Adrenal gland (tissue), 12 donors: ENCODE data around the gene RGS1. TPM values are rescaled to one million over a fixed set of nuclear protein-coding genes. Genes with fewer than 3 reads are reported as not detected.
A peak's percentile ranks its signal among the peaks of the same experiment; 100 is the strongest.

Source experiments
- DNase-seq, 7 donors: peaks; one replicate each; pipeline ENCODE4 v3.0.0-alpha.2; 2019 to 2020
- H3K27ac ChIP-seq, 5 donors: fragments of 200-600 bp; sonication (generic) in 4 of 5; 1 replicate in 3 of 5; 2 replicates in 2 of 5; pipeline versions ENCODE4 v1.5.1 to v1.8.0; 2016 to 2020; ENCODE audit warnings: mild to moderate bottlenecking in 1 of 5
- H3K27me3 ChIP-seq: fragments of 200-600 bp; 2 replicates; pipeline ENCODE4 v1.8.0; 2021
- H3K36me3 ChIP-seq, 2 donors: fragments of 200-600 bp; replicated peaks in 1 of 2; 1 replicate in 1 of 2; 2 replicates in 1 of 2; pipeline versions ENCODE4 v1.5.1 to v1.8.0; 2018 to 2022
- H3K4me1 ChIP-seq, 2 donors: fragments of 200-600 bp; replicated peaks in 1 of 2; 1 replicate in 1 of 2; 2 replicates in 1 of 2; pipeline versions ENCODE4 v1.5.1 to v1.8.0; 2018 to 2021
- H3K4me3 ChIP-seq, 4 donors: fragments of 200-600 bp; sonication (generic) in 3 of 4; one replicate each; pipeline ENCODE4 v1.5.1; 2016 to 2018
- H3K9me3 ChIP-seq, 3 donors: fragments of 200-600 bp; sonication (generic) in 1 of 3; replicated peaks in 1 of 3; 1 replicate in 2 of 3; 2 replicates in 1 of 3; pipeline versions ENCODE4 v1.5.1 to v1.8.0; 2016 to 2021
- POLR2A ChIP-seq, 2 donors: fragments of 450-650 bp; IDR thresholded peaks; one replicate each; pipeline ENCODE4 v1.6.1; 2017; ENCODE audit warnings: antibody characterized with exemption in 2 of 2, mild to moderate bottlenecking in 2 of 2, moderate library complexity in 1 of 2
- WGBS, 4 donors: extraction: QIAGEN DNeasy Blood & Tissue Kit in 2 of 4; methylation state at CpG; one replicate each; pipeline versions ENCODE4 v1.1.5 to v1.1.7; 2013 to 2017; 5-methylcytosine and 5-hydroxymethylcytosine counted together
- intact Hi-C, 2 donors: fragments of 100-400 bp; cut with DNase I; formaldehyde crosslinking; loops; one replicate each; pipeline versions ENCODE4 v1.14.1 to v1.15.0; 2022 to 2023
- polyA plus RNA-seq, 3 donors: library from polyadenylated mRNA; stranded (reverse); fragments of 200-250 nt in 2 of 3; fragments of 350-450 nt in 1 of 3; fragmentation: Illumina TruSeq in 1 of 3; extraction: RNeasy Lipid Tissue Mini Kit (QIAGEN cat#74804) in 1 of 3; gene quantifications; one replicate each; pipeline ENCODE4 v1.2.3, GENCODE V29; 2013 to 2014
- total RNA-seq, 9 donors: library from RNA; depleted of rRNA in 4 of 9; stranded (reverse); fragments of >200 nt in 4 of 9; fragments of 120-200 nt in 1 of 9; fragmentation: NEBNext Ultra II Directional in 1 of 9; extraction: Animal tissue kit (Norgen Biotek cat#: 25700) in 1 of 9; gene quantifications; one replicate each; pipeline versions ENCODE4 v1.1.0 to v1.2.4, GENCODE V29; 2013 to 2023
- TF ChIP-seq, protein P1 (sequence below), 6 experiments: fragments of 450-650 bp in 4 of 6; fragments of 200-600 bp in 2 of 6; sonication (generic) in 1 of 6; IDR thresholded peaks; 1 replicate in 5 of 6; 2 replicates in 1 of 6; pipeline versions ENCODE4 v1.5.1 to v1.8.0; 2016 to 2021; ENCODE audit warnings: antibody characterized with exemption in 6 of 6, mild to moderate bottlenecking in 2 of 6, moderate library complexity in 1 of 6
- donor health status: healthy with polysubstance abuse.
- donor health status: Bipolar disorder and iron deficiency.
- donor health status: DM: yes; HTN: yes; CAD: no.
- donor health status: DM: no; HTN: no; CAD: no.
- donor health status: DM: no; HTN: no; CAD: no.
- donor health status: DM: yes; HTN: yes; CAD: no.

The RGS1 gene
- total and polyA plus RNA-seq, 12 donors, result 2.4 to 124 (median 9.4) TPM

DNA sequence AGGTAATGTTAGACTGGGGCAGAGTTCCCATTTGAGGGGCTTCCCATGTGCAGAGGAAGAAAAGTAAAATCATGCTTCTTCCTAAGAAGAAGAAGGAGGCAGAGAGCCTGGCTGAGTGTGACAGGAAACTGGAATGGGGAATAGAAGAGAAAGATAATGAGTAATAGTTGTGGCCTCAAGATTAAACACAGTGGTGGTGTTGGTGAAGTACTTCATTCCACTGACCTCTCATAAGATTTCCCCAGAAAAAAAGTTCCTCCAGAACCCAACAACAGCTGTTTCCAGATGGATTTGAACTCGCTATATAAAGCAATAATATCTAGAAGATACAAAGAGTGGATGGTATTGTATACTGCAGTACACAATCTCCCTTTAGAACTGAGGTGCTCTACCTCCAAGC, 13.0 kb downstream of the RGS1 start:
- 64 to 86% (median 79%) methylated on average over 1 of the region's 1 CpG for WGBS, 4 donors
- H3K4me3 ChIP-seq, result no peak overlapping the region
- H3K27ac ChIP-seq, result no peak overlapping the region
- H3K9me3 ChIP-seq, result no peaks in the 10 kb centered on the region
- H3K4me1 ChIP-seq, result no peaks in the 10 kb centered on the region
- no peak for TF ChIP-seq POLR2A (IDR thresholded peaks at IDR 0.05)
- TF ChIP-seq, protein P1, sequence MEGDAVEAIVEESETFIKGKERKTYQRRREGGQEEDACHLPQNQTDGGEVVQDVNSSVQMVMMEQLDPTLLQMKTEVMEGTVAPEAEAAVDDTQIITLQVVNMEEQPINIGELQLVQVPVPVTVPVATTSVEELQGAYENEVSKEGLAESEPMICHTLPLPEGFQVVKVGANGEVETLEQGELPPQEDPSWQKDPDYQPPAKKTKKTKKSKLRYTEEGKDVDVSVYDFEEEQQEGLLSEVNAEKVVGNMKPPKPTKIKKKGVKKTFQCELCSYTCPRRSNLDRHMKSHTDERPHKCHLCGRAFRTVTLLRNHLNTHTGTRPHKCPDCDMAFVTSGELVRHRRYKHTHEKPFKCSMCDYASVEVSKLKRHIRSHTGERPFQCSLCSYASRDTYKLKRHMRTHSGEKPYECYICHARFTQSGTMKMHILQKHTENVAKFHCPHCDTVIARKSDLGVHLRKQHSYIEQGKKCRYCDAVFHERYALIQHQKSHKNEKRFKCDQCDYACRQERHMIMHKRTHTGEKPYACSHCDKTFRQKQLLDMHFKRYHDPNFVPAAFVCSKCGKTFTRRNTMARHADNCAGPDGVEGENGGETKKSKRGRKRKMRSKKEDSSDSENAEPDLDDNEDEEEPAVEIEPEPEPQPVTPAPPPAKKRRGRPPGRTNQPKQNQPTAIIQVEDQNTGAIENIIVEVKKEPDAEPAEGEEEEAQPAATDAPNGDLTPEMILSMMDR (IDR thresholded peaks at IDR 0.05), result no peak
- DNase-seq, result no peak
- H3K36me3 ChIP-seq, result no peaks in the 10 kb centered on the region
- intact Hi-C loops, result no loop called here
- no peaks in the 10 kb centered on the region for H3K27me3 ChIP-seq

DNA sequence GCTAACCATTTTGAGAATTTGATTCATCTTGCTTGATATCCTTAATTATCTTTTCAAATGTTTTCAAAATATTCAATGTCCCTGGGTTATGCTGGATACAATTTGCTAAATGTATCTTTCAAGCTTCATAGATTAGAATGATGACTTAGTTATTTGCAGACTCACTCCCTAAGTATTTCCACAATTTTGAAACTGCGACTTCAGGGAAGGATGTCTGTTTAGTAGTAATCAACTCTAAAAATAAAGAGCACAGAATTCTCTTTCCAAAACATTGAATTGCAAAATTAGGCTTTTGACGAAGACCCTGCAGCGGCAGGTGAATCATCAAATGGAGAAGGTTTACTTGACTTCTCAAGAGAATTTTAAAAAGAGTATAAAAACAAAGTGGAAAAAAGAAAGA, 14.2 kb downstream of the RGS1 start:
- H3K4me1 ChIP-seq, result no peaks in the 10 kb centered on the region
- 78 to 87% (median 82%) methylated on average over 3 of the region's 3 CpGs for WGBS, 4 donors

GRCh38 chr1:192592517-192592916, 16.9 kb downstream of the RGS1 start:
- no peak for DNase-seq
- no peak overlapping the region for H3K27ac ChIP-seq
- 72 to 85% (median 83%) methylated on average over 4 of the region's 4 CpGs for WGBS, 4 donors
- no peak overlapping the region for H3K4me3 ChIP-seq
- no peaks in the 10 kb centered on the region for H3K36me3 ChIP-seq
- no peaks in the 10 kb centered on the region for H3K4me1 ChIP-seq
- H3K9me3 ChIP-seq, result no peaks in the 10 kb centered on the region
- H3K27me3 ChIP-seq, result no peaks in the 10 kb centered on the region
- no peak for TF ChIP-seq POLR2A (IDR thresholded peaks at IDR 0.05)
- TF ChIP-seq, protein P1 (IDR thresholded peaks at IDR 0.05), result no peak
- intact Hi-C loops, result no loop called here

More for the DNA sequence above, 14.2 kb downstream of the RGS1 start:
- H3K4me3 ChIP-seq, result no peak overlapping the region
- no peaks in the 10 kb centered on the region for H3K36me3 ChIP-seq
- no peaks in the 10 kb centered on the region for H3K27me3 ChIP-seq
- no peak for DNase-seq
- intact Hi-C loops, result no loop called here
- no peaks in the 10 kb centered on the region for H3K9me3 ChIP-seq
- H3K27ac ChIP-seq, result peak overlapping the region in 1 of 5 donors; percentile 24
- TF ChIP-seq, protein P1 (IDR thresholded peaks at IDR 0.05), result no peak
- no peak for TF ChIP-seq POLR2A (IDR thresholded peaks at IDR 0.05)

GRCh38 chr1:192592981-192593708, 17.6 kb downstream of the RGS1 start:
- no peaks in the 10 kb centered on the region for H3K27me3 ChIP-seq
- H3K36me3 ChIP-seq, result no peaks in the 10 kb centered on the region
- H3K9me3 ChIP-seq, result no peaks in the 10 kb centered on the region
- no peak for DNase-seq
- H3K4me3 ChIP-seq, result no peak overlapping the region
- intact Hi-C loops, result no loop called here
- H3K4me1 ChIP-seq, result no peaks in the 10 kb centered on the region
- H3K27ac ChIP-seq, result no peak overlapping the region
- TF ChIP-seq, protein P1 (IDR thresholded peaks at IDR 0.05), result no peak
- TF ChIP-seq POLR2A (IDR thresholded peaks at IDR 0.05), result no peak
- WGBS, 4 donors, result 90 to 96% (median 93%) methylated on average over 2 of the region's 2 CpGs
